Fibroblast of the conjunctiva (primary cell): Measurements from ENCODE around the gene CFHR2.

Source experiments
- DNase-seq: peaks from one replicate; pipeline ENCODE4 v3.0.0-alpha.2; 2010; ENCODE audit warnings: low read depth

Gene CFHR2

GRCh38 chr1:197003132-197003531 is 59.6 kb downstream of the CFHR2 start:
- DNase-seq = no peak

- DNase-seq = no peak
Measured at GRCh38 chr1:197008861-197009260, 65.3 kb downstream of the CFHR2 start.
